Measurements from ENCODE around the gene LRCOL1. TPM values are rescaled to one million over a fixed set of nuclear protein-coding genes. Genes with fewer than 3 reads are reported as not detected.

The LRCOL1 gene
- total and polyA plus RNA-seq, 10 of the 15 experiments (the other 5 are each of a cell fraction or from before 2014, with no cell fraction given), result not detected

- H3K9ac ChIP-seq (ENCODE audit: control insufficient read depth, insufficient read depth, low read length), result no peak overlapping the region
- SMC1A ChIA-PET (ENCODE audit: uncharacterized antibody, unreplicated experiment), result no interaction called here
- 71% methylated on average over 14 of the region's 17 CpGs for WGBS (ENCODE audit: insufficient coverage, insufficient replicate concordance, low lambda C conversion rate, missing lambda C conversion rate)
- ATAC-seq (no peak), FAIRE-seq (no peak), DNase-seq (ENCODE audit: low read depth, low spot score) (no peak)
- no peaks in the 10 kb centered on the region; a peak in 2 of 4 replicates for H3K36me3 ChIP-seq (ENCODE audit: control insufficient read depth in 2 of 2, insufficient read depth in 2 of 2, low read length in 1 of 2)
- H2AFZ ChIP-seq (ENCODE audit: control insufficient read depth, low read depth, low read length), result no peak overlapping the region
- no TSS peak for BruUV-seq (replicated peaks)
- no peaks in the 10 kb centered on the region for H3K27me3 ChIP-seq (replicated peaks in 1 of 2; ENCODE audit: control insufficient read depth in 2 of 2, insufficient read depth in 2 of 2, low read length in 1 of 2)
- H3K4me2 ChIP-seq (ENCODE audit: control insufficient read depth, insufficient read depth), result no peak overlapping the region
- CTCF ChIA-PET, result no interaction called here
- H4K20me1 ChIP-seq (ENCODE audit: control insufficient read depth, insufficient read depth), result no peaks in the 10 kb centered on the region
- RAD21 ChIA-PET (ENCODE audit: unreplicated experiment), result no interaction called here
- intact Hi-C loops (cut with micrococcal nuclease; ENCODE audit: unreplicated experiment), result no loop called here
- H3K4me3 ChIP-seq, result no peak overlapping the region
- no peaks in the 10 kb centered on the region for H3K4me1 ChIP-seq (ENCODE audit: control insufficient read depth, insufficient read depth, low read length)
- no peak overlapping the region for H3K27ac ChIP-seq (ENCODE audit: control insufficient read depth, insufficient read depth)
- H3K79me2 ChIP-seq (ENCODE audit: control insufficient read depth, insufficient read depth, low read length), result no peaks in the 10 kb centered on the region
- POLR2A ChIA-PET, result no interaction called here
- in situ Hi-C loops (cut with MboI), result no loop called here
- no peaks in the 10 kb centered on the region for H3K9me3 ChIP-seq (replicated peaks; ENCODE audit: control insufficient read depth, insufficient read depth, low read length)
- TF ChIP-seq E2F8 (IDR thresholded peaks at IDR 0.05; ENCODE audit: low read depth, partially characterized antibody) (no peak), CREB1 (IDR thresholded peaks at IDR 0.05; ENCODE audit: low read depth) (no peak), WRNIP1 (IDR thresholded peaks at IDR 0.05; ENCODE audit: borderline replicate concordance, low read depth, low read length) (no peak), ZZZ3 (IDR thresholded peaks at IDR 0.05; ENCODE audit: control insufficient read depth, insufficient read length, low read depth) (no peak), FOS (IDR thresholded peaks at IDR 0.05; ENCODE audit: borderline replicate concordance, extremely low read depth, insufficient read length) (no peak), KAT2A (conservative IDR thresholded peaks at IDR 0.05; ENCODE audit: control insufficient read depth, low read depth, low read length) (no peak), REST (IDR thresholded peaks at IDR 0.05; ENCODE audit: low read depth, low read length) (no peak), POU2F2 (IDR thresholded peaks at IDR 0.05; ENCODE audit: borderline replicate concordance, low read depth, low read length) (no peak), MEF2A (IDR thresholded peaks at IDR 0.05; ENCODE audit: insufficient read depth, low read depth, low read length) (no peak), RAD51 (IDR thresholded peaks at IDR 0.05) (no peak), TCF3 (IDR thresholded peaks at IDR 0.05; ENCODE audit: borderline replicate concordance, insufficient read depth, low read depth, low read length) (no peak), SUPT20H (IDR thresholded peaks at IDR 0.05; ENCODE audit: borderline replicate concordance, control insufficient read depth, low read depth, low read length) (no peak), HSF1 (IDR thresholded peaks at IDR 0.05; ENCODE audit: low read depth, low read length) (no peak), TCF12 (IDR thresholded peaks at IDR 0.05; ENCODE audit: low read depth, low read length) (no peak), NR2F1 (conservative IDR thresholded peaks at IDR 0.05) (no peak)
These were observed 41.4 kb downstream of the LRCOL1 start for GRCh38 chr12:132568826-132569480.
